NCI-H748 treated with DMSO at 0.1 percent for 48 hours (cell line): Measurements from ENCODE around the gene C2.
A peak's percentile ranks its signal among the peaks of the same experiment; 100 is the strongest.

ENCODE experiments used
- DNase-seq: peaks from one replicate; lab custom pipeline; 2025; lab: John Stamatoyannopoulos, UW

The C2 gene

GRCh38 chr6:31927242-31927862 lies at the start of gene C2:
C2 (plus strand) TSS chr6:31927717; CDS start chr6:31927753, 36 bp downstream.
- no peak for DNase-seq

GRCh38 chr6:31878222-31878621 lies 49.3 kb upstream of the C2 start:
- DNase-seq, result no peak

- DNase-seq, result no peak
Measured at GRCh38 chr6:31878726-31879125, 48.8 kb upstream of the C2 start, which contains the start of gene SLC44A4. SLC44A4 (minus strand) TSS chr6:31878997; CDS start chr6:31878980, 17 bp downstream.

GRCh38 chr6:31879143-31879542 lies 48.4 kb upstream of the C2 start:
- DNase-seq, result no peak

GRCh38 chr6:31879901-31880300 lies 47.6 kb upstream of the C2 start:
- DNase-seq, result no peak

GRCh38 chr6:31880616-31881015 lies 46.9 kb upstream of the C2 start:
- DNase-seq, result no peak

GRCh38 chr6:31881136-31881859 lies 46.2 kb upstream of the C2 start:
- DNase-seq, result no peak

- no peak for DNase-seq
Measured at GRCh38 chr6:31882344-31882743, 45.2 kb upstream of the C2 start.

GRCh38 chr6:31883676-31884075 lies 43.8 kb upstream of the C2 start:
- no peak for DNase-seq

GRCh38 chr6:31884528-31885035 lies 42.9 kb upstream of the C2 start:
- DNase-seq, result no peak

GRCh38 chr6:31886541-31886991 lies 41.0 kb upstream of the C2 start:
- DNase-seq, result no peak

- no peak for DNase-seq
Measured at GRCh38 chr6:31887173-31888007, 40.1 kb upstream of the C2 start.

GRCh38 chr6:31888276-31889258 lies 39.0 kb upstream of the C2 start:
- DNase-seq, result no peak

- no peak for DNase-seq
Measured at GRCh38 chr6:31889331-31889972, 38.1 kb upstream of the C2 start.

GRCh38 chr6:31892821-31893220 lies 34.7 kb upstream of the C2 start:
- no peak for DNase-seq

- DNase-seq, result no peak
Measured at GRCh38 chr6:31896493-31896855, 31.0 kb upstream of the C2 start.

GRCh38 chr6:31896856-31897611 lies 30.5 kb upstream of the C2 start:
- no peak for DNase-seq

GRCh38 chr6:31897612-31898382 lies 29.7 kb upstream of the C2 start, which contains the start of gene EHMT2:
EHMT2 (minus strand) TSS chr6:31897698; CDS start chr6:31897677, 21 bp downstream.
- peak; percentile 81 for DNase-seq

- DNase-seq, result peak; percentile 69
Measured at GRCh38 chr6:31898383-31899011, 29.0 kb upstream of the C2 start.
